Measurements from ENCODE around the gene TMCC1. TPM values are rescaled to one million over a fixed set of nuclear protein-coding genes. Genes with fewer than 3 reads are reported as not detected.
A peak's percentile ranks its signal among the peaks of the same experiment; 100 is the strongest.

The TMCC1 gene
- total and polyA plus RNA-seq, 10 of the 15 experiments (the other 5 are each of a cell fraction or from before 2014, with no cell fraction given): 2.3 to 21.1 (median 8.4) TPM

- TF ChIP-seq ZNF687 (IDR thresholded peaks at IDR 0.05) (no peak), EP300 (IDR thresholded peaks at IDR 0.05; ENCODE audit: borderline replicate concordance in 1 of 2, control insufficient read depth in 1 of 2, low read depth in 2 of 2, low read length in 2 of 2) (no peak), SMAD1 (IDR thresholded peaks at IDR 0.05; ENCODE audit: low read depth, partially characterized antibody) (no peak), RELB (IDR thresholded peaks at IDR 0.05; ENCODE audit: low read depth) (0 out of 2 replicates have a peak, but pooled peaks have one; percentile 13), HDAC6 (IDR thresholded peaks at IDR 0.05; ENCODE audit: unreplicated experiment) (no peak), NR2F1 (conservative IDR thresholded peaks at IDR 0.05) (no peak), CBX3 (IDR thresholded peaks at IDR 0.05; ENCODE audit: borderline replicate concordance, low read depth) (no peak), IKZF1 (conservative IDR thresholded peaks at IDR 0.05) (0 out of 2 replicates have a peak, but pooled peaks have one; percentile 36), CEBPZ (IDR thresholded peaks at IDR 0.05; ENCODE audit: low read depth, low read length) (no peak), JUNB (IDR thresholded peaks at IDR 0.05) (peak; percentile 85), RUNX3 (IDR thresholded peaks at IDR 0.05; ENCODE audit: low read length) (peak; percentile 35; the same call in 1 of the 2 replicates), KLF5 (IDR thresholded peaks at IDR 0.05; ENCODE audit: partially characterized antibody) (no peak), HCFC1 (IDR thresholded peaks at IDR 0.05; ENCODE audit: low read length) (no peak), RCOR1 (conservative IDR thresholded peaks at IDR 0.05; ENCODE audit: low read depth, low read length) (no peak), NFIC (IDR thresholded peaks at IDR 0.05; ENCODE audit: low read depth, low read length) (peak; percentile 64; the same call in 1 of the 2 replicates), BCLAF1 (IDR thresholded peaks at IDR 0.05) (no peak)
Measured at GRCh38 chr3:129855832-129856419, 37.6 kb downstream of the TMCC1 start (continued).

Data from GM12878 (cell line).